ENCODE results near the gene ARHGEF4. TPM values are rescaled to one million over a fixed set of nuclear protein-coding genes. Genes with fewer than 3 reads are reported as not detected.

Gene ARHGEF4
- polyA plus RNA-seq, 6 donors from 2014 or later = not detected

GRCh38 chr2:131032393-131032836 lies 195.7 kb downstream of the ARHGEF4 start:
- Mint-ChIP-seq H3K4me1 (no peaks in the 10 kb centered on the region), H3K36me3 (peaks cover 0 to 11% of the 10 kb centered on the region in 2 donors), H3K27me3 (peaks cover 8 to 41% (median 34%) of the 10 kb centered on the region in 3 donors), H3K9me3 (peaks cover 0 to 9% (median 2%) of the 10 kb centered on the region in 7 donors), H3K4me3 (no peak overlapping the region), H3K27ac (no peak overlapping the region)
- DNase-seq (no peak), ATAC-seq (ENCODE audit: low read depth in 2 of 2) (no peak)

- H3K4me3 Mint-ChIP-seq = no peak overlapping the region
- H3K36me3 Mint-ChIP-seq = peaks cover 0 to 2% of the 10 kb centered on the region in 2 donors
- no peaks in the 10 kb centered on the region for H3K4me1 Mint-ChIP-seq
- DNase-seq = no peak
- H3K27ac Mint-ChIP-seq = no peak overlapping the region
- no peak for ATAC-seq (ENCODE audit: low read depth in 2 of 2)
- peaks cover 0 to under 1% (median 0%) of the 10 kb centered on the region in 7 donors for H3K9me3 Mint-ChIP-seq
- peaks cover 13 to 43% (median 41%) of the 10 kb centered on the region in 3 donors for H3K27me3 Mint-ChIP-seq
Measured at GRCh38 chr2:131033786-131034121, 197.0 kb downstream of the ARHGEF4 start.

GRCh38 chr2:131034122-131035051 lies 197.7 kb downstream of the ARHGEF4 start:
- Mint-ChIP-seq H3K4me3 (no peak overlapping the region), H3K9me3 (no peaks in the 10 kb centered on the region), H3K27me3 (peaks cover 13 to 46% (median 41%) of the 10 kb centered on the region in 3 donors)

GRCh38 chr2:131035112-131035825 lies 198.6 kb downstream of the ARHGEF4 start:
- no peak overlapping the region for H3K4me3 Mint-ChIP-seq
- no peak for ATAC-seq (ENCODE audit: low read depth in 2 of 2)
- H3K27me3 Mint-ChIP-seq = peaks cover 13 to 50% (median 41%) of the 10 kb centered on the region in 3 donors
- H3K4me1 Mint-ChIP-seq = no peaks in the 10 kb centered on the region
- H3K9me3 Mint-ChIP-seq = no peaks in the 10 kb centered on the region
- H3K36me3 Mint-ChIP-seq = no peaks in the 10 kb centered on the region
- no peak for DNase-seq
- H3K27ac Mint-ChIP-seq = no peak overlapping the region

More at GRCh38 chr2:131034122-131035051, 197.7 kb downstream of the ARHGEF4 start:
- ATAC-seq (ENCODE audit: low read depth in 2 of 2) (no peak), DNase-seq (no peak)
- Mint-ChIP-seq H3K27ac (no peak overlapping the region), H3K4me1 (no peaks in the 10 kb centered on the region), H3K36me3 (no peaks in the 10 kb centered on the region)

- H3K27me3 Mint-ChIP-seq = peaks cover 13 to 56% (median 44%) of the 10 kb centered on the region in 3 donors
- DNase-seq (no peak), ATAC-seq (ENCODE audit: low read depth in 2 of 2) (no peak)
- peaks cover 0 to 5% (median 4%) of the 10 kb centered on the region in 3 donors for H3K4me1 Mint-ChIP-seq
- no peaks in the 10 kb centered on the region for H3K9me3 Mint-ChIP-seq
- H3K27ac Mint-ChIP-seq = no peak overlapping the region
- peak overlapping the region in 1 of 8 donors; percentile 10 for H3K4me3 Mint-ChIP-seq
- H3K36me3 Mint-ChIP-seq = no peaks in the 10 kb centered on the region
Measured at GRCh38 chr2:131035826-131036231, 199.1 kb downstream of the ARHGEF4 start.

DNA sequence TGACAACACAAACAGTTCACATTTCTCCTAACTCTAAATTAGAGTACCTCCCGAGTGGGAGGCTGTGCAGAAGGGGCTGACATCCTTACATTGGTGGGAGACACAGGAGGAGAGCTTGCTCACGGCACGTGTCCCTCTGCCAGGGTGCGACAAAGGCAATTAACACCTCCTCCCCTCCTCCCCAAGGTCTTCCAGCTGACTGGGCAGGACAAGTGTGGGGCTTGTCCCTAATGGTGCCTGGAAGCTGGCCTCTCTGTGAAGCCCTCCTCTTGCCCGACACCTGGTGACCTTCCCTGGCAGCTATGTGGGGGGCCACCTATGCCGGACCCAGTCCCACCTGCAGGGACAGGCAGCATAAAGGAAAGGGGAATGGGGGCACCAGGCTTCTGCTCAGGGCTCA lies 199.6 kb downstream of the ARHGEF4 start:
- Mint-ChIP-seq H3K4me1 (peaks cover 4 to 9% (median 8%) of the 10 kb centered on the region in 3 donors), H3K27me3 (peaks cover 13 to 60% (median 49%) of the 10 kb centered on the region in 3 donors), H3K27ac (no peak overlapping the region), H3K4me3 (peak overlapping the region in 1 of 8 donors; percentile 25), H3K9me3 (no peaks in the 10 kb centered on the region), H3K36me3 (no peaks in the 10 kb centered on the region)
- DNase-seq (no peak), ATAC-seq (ENCODE audit: low read depth in 2 of 2) (no peak)

DNA sequence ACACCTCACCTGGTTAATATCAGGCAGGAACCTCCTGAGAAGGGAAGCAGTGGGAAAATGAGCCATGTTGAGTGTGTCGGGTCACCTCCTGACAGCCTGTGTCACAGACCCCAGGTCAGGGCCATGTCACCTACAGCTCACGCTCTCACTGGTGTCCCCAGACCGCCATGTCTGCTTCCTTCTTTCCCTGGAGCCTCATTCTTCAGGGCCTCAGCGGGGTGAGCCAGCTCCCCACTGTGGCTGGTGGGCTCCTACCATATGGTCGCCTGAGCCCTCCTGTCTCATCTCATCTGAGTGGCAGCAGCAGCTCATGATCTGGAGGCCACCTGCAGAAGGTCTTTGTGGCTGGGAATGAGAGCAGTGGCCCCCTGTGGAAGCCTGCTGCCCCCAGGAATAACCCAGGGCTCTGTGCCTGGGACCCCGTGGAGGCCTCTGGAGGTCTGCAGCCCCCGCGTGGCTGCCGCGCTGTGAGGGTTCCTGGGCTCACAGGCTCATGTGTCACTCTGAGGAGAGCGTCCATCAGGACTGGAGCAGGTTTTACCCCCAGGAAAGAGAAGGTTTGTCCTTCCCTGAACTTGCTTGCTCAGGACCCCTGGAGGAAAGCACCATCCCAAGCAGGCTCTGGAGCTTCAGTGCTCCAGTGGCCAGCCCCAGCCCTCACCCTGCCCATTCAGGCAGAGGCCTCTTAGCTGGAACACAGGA lies 200.1 kb downstream of the ARHGEF4 start:
- H3K27me3 Mint-ChIP-seq = peaks cover 13 to 61% (median 54%) of the 10 kb centered on the region in 3 donors
- H3K9me3 Mint-ChIP-seq = no peaks in the 10 kb centered on the region
- H3K4me3 Mint-ChIP-seq = no peak overlapping the region
- no peak overlapping the region for H3K27ac Mint-ChIP-seq
- peaks cover 8 to 13% (median 11%) of the 10 kb centered on the region in 3 donors for H3K4me1 Mint-ChIP-seq
- no peak for DNase-seq
- H3K36me3 Mint-ChIP-seq = no peaks in the 10 kb centered on the region
- ATAC-seq (ENCODE audit: low read depth in 2 of 2) = no peak

- Mint-ChIP-seq H3K4me3 (no peak overlapping the region), H3K4me1 (peaks cover 8 to 13% (median 11%) of the 10 kb centered on the region in 3 donors)
Measured at GRCh38 chr2:131037398-131038257, 200.9 kb downstream of the ARHGEF4 start.

GRCh38 chr2:131038258-131039100 lies 201.8 kb downstream of the ARHGEF4 start:
- ATAC-seq (ENCODE audit: low read depth in 2 of 2) (no peak), DNase-seq (no peak)
- H3K9me3 Mint-ChIP-seq = no peaks in the 10 kb centered on the region
- no peak overlapping the region for H3K27ac Mint-ChIP-seq
- H3K36me3 Mint-ChIP-seq = no peaks in the 10 kb centered on the region
- H3K4me3 Mint-ChIP-seq = no peak overlapping the region
- H3K4me1 Mint-ChIP-seq = peaks cover 8 to 13% (median 11%) of the 10 kb centered on the region in 3 donors
- H3K27me3 Mint-ChIP-seq = peaks cover 12 to 55% (median 39%) of the 10 kb centered on the region in 3 donors

More at GRCh38 chr2:131037398-131038257, 200.9 kb downstream of the ARHGEF4 start:
- Mint-ChIP-seq H3K9me3 (no peaks in the 10 kb centered on the region), H3K36me3 (no peaks in the 10 kb centered on the region), H3K27ac (no peak overlapping the region), H3K27me3 (peaks cover 13 to 59% (median 46%) of the 10 kb centered on the region in 3 donors)
- ATAC-seq (ENCODE audit: low read depth in 2 of 2) (no peak), DNase-seq (no peak)

GRCh38 chr2:131039101-131039440 lies 202.4 kb downstream of the ARHGEF4 start:
- H3K27ac Mint-ChIP-seq = no peak overlapping the region
- H3K4me1 Mint-ChIP-seq = peaks cover 8 to 18% (median 15%) of the 10 kb centered on the region in 3 donors
- no peak overlapping the region for H3K4me3 Mint-ChIP-seq
- H3K27me3 Mint-ChIP-seq = peaks cover 6 to 54% (median 33%) of the 10 kb centered on the region in 3 donors
- DNase-seq (no peak), ATAC-seq (ENCODE audit: low read depth in 2 of 2) (no peak)
- H3K9me3 Mint-ChIP-seq = no peaks in the 10 kb centered on the region
- H3K36me3 Mint-ChIP-seq = no peaks in the 10 kb centered on the region

DNA sequence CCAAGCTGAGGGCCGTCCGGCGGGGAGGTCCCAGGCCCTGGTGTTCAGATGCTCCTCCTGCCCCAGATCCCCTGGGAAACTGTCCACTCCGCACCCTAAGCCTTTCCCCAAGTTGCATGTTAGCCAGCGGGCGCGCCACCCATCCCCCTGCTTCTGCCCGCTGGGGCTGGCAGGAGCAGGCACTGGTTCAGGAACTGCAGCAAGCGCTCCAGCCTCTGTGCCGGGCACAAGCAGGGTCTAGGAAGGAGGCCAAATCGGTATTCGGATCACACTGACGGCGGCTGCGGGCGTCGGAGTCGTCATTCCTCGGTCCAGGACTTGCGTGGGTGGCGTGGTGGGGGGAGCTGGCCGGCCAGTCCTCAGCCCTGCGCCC lies 202.8 kb downstream of the ARHGEF4 start:
- DNase-seq = no peak

More for the DNA sequence above, 202.8 kb downstream of the ARHGEF4 start:
- H3K4me3 Mint-ChIP-seq = no peak overlapping the region
- H3K36me3 Mint-ChIP-seq = no peaks in the 10 kb centered on the region
- ATAC-seq (ENCODE audit: low read depth in 2 of 2) = no peak
- H3K9me3 Mint-ChIP-seq = no peaks in the 10 kb centered on the region
- H3K27ac Mint-ChIP-seq = no peak overlapping the region
- H3K27me3 Mint-ChIP-seq = peaks cover 6 to 51% (median 31%) of the 10 kb centered on the region in 3 donors
- peaks cover 8 to 18% (median 17%) of the 10 kb centered on the region in 3 donors for H3K4me1 Mint-ChIP-seq
